ENCODE results near the gene OST4.
"Not testable (repeated sequence)": the region's sequence is repeated elsewhere in the genome, so short reads cannot be mapped to it uniquely, and the experiment has no call there.

Gene OST4

GRCh38 chr2:27076323-27076722 lies 4.9 kb upstream of the OST4 start:
- no peak for DNase-seq (ENCODE audit: low read depth)
- H3K4me3 ChIP-seq (ENCODE audit: low read depth, low read length): no peak overlapping the region
- no peak for TF ChIP-seq CTCF (IDR thresholded peaks at IDR 0.05; ENCODE audit: low read depth, low read length, missing control alignments)

- DNase-seq (ENCODE audit: low read depth); H3K4me3 ChIP-seq (ENCODE audit: low read depth, low read length): not testable (repeated sequence)
These were observed 4.1 kb upstream of the OST4 start for GRCh38 chr2:27075566-27075871.

GRCh38 chr2:27074738-27075565 lies 3.5 kb upstream of the OST4 start:
- no peak for DNase-seq (ENCODE audit: low read depth)
- no peak for TF ChIP-seq CTCF (IDR thresholded peaks at IDR 0.05; ENCODE audit: low read depth, low read length, missing control alignments)
- H3K4me3 ChIP-seq (ENCODE audit: low read depth, low read length): no peak overlapping the region

GRCh38 chr2:27073782-27074181 lies 2.3 kb upstream of the OST4 start:
- DNase-seq (ENCODE audit: low read depth): no peak
- no peak for TF ChIP-seq CTCF (IDR thresholded peaks at IDR 0.05; ENCODE audit: low read depth, low read length, missing control alignments)
- no peak overlapping the region for H3K4me3 ChIP-seq (ENCODE audit: low read depth, low read length)

- no peak for DNase-seq (ENCODE audit: low read depth)
- H3K4me3 ChIP-seq (ENCODE audit: low read depth, low read length): no peak overlapping the region
- no peak for TF ChIP-seq CTCF (IDR thresholded peaks at IDR 0.05; ENCODE audit: low read depth, low read length, missing control alignments)
These were observed 1.5 kb upstream of the OST4 start for GRCh38 chr2:27072920-27073319.

GRCh38 chr2:27071990-27072830 lies 756 bp upstream of the OST4 start:
- H3K4me3 ChIP-seq (ENCODE audit: low read depth, low read length): peak overlapping the region; percentile 70
- no peak for TF ChIP-seq CTCF (IDR thresholded peaks at IDR 0.05; ENCODE audit: low read depth, low read length, missing control alignments)
- no peak for DNase-seq (ENCODE audit: low read depth)

- no peak for DNase-seq (ENCODE audit: low read depth)
- no peak for TF ChIP-seq CTCF (IDR thresholded peaks at IDR 0.05; ENCODE audit: low read depth, low read length, missing control alignments)
- peak overlapping the region; percentile 98 for H3K4me3 ChIP-seq (ENCODE audit: low read depth, low read length)
These were observed 689 bp downstream of the OST4 start for GRCh38 chr2:27070653-27071276.
